H9 (cell line): ENCODE data around the gene TFEB. TPM values are rescaled to one million over a fixed set of nuclear protein-coding genes. Genes with fewer than 3 reads are reported as not detected.
A peak's percentile ranks its signal among the peaks of the same experiment; 100 is the strongest.

ENCODE experiments used
- DNase-seq: peaks from one replicate; pipeline ENCODE4 v3.0.0-alpha.2; 2017
- H2AFZ ChIP-seq: one replicate; pipeline ENCODE4 v1.6.1; 2013; ENCODE audit warnings: mild to moderate bottlenecking, low read length, control low read depth, moderate library complexity
- H2AK5ac ChIP-seq: 2 replicates; pipeline ENCODE4 v1.6.1; 2013; ENCODE audit warnings: low read length, control low read depth, mixed read lengths; ENCODE audit not compliant: insufficient read length
- H2BK120ac ChIP-seq: one replicate; pipeline ENCODE4 v1.6.1; 2013; ENCODE audit warnings: low read depth, mild to moderate bottlenecking, low read length, control low read depth, inconsistent platforms; ENCODE audit not compliant: poor library complexity, severe bottlenecking
- H2BK12ac ChIP-seq: 2 replicates; pipeline ENCODE4 v1.6.1; 2013; ENCODE audit warnings: low read length, control low read depth, mixed read lengths, low read depth; ENCODE audit not compliant: insufficient read length
- H2BK15ac ChIP-seq: 2 replicates; pipeline ENCODE4 v1.6.1; 2013; ENCODE audit warnings: low read depth, low read length, control low read depth
- H2BK20ac ChIP-seq: one replicate; pipeline ENCODE4 v1.6.1; 2013; ENCODE audit warnings: low read depth, mild to moderate bottlenecking, low read length, control low read depth, inconsistent platforms; ENCODE audit not compliant: poor library complexity, severe bottlenecking
- H2BK5ac ChIP-seq: 2 replicates; pipeline ENCODE4 v1.6.1; 2013; ENCODE audit warnings: low read length, control low read depth, mixed read lengths; ENCODE audit not compliant: insufficient read length
- H3K14ac ChIP-seq: 2 replicates; pipeline ENCODE4 v1.6.1; 2013; ENCODE audit warnings: low read length, control low read depth; ENCODE audit not compliant: insufficient read depth
- H3K18ac ChIP-seq: 2 replicates; pipeline ENCODE4 v1.6.1; 2013; ENCODE audit warnings: low read depth, mild to moderate bottlenecking, mixed read lengths, low read length, control low read depth; ENCODE audit not compliant: insufficient read length
- H3K23ac ChIP-seq: 2 replicates; pipeline ENCODE4 v1.6.1; 2013; ENCODE audit warnings: low read length, control low read depth, mixed read lengths, low read depth; ENCODE audit not compliant: insufficient read length
- H3K23me2 ChIP-seq: 2 replicates; pipeline ENCODE4 v1.6.1; 2013; ENCODE audit warnings: low read depth, mild to moderate bottlenecking, mixed read lengths, low read length, control low read depth; ENCODE audit not compliant: insufficient read length, poor library complexity, severe bottlenecking
- H3K27ac ChIP-seq: 2 replicates; pipeline ENCODE4 v1.5.1; 2013; ENCODE audit warnings: low read length, control low read depth, mixed read lengths, low read depth; ENCODE audit not compliant: insufficient read length
- H3K27me3 ChIP-seq: 2 replicates; pipeline ENCODE4 v1.6.1; 2013; ENCODE audit warnings: low read length, control low read depth, inconsistent platforms; ENCODE audit not compliant: insufficient read depth
- H3K4ac ChIP-seq: 2 replicates; pipeline ENCODE4 v1.6.1; 2013; ENCODE audit warnings: low read depth, mild to moderate bottlenecking, control low read depth, inconsistent platforms, low read length, moderate library complexity
- H3K4me1 ChIP-seq: 2 replicates; pipeline ENCODE4 v1.6.1; 2013; ENCODE audit warnings: low read length, control low read depth, inconsistent platforms; ENCODE audit not compliant: insufficient read depth
- H3K4me2 ChIP-seq: 2 replicates; pipeline ENCODE4 v1.6.1; 2013; ENCODE audit warnings: low read length, control low read depth, mixed read lengths; ENCODE audit not compliant: insufficient read length, insufficient read depth
- H3K56ac ChIP-seq: 2 replicates; pipeline ENCODE4 v1.6.1; 2013; ENCODE audit warnings: low read depth, mild to moderate bottlenecking, mixed read lengths, low read length, control low read depth; ENCODE audit not compliant: insufficient read length
- H3K79me1 ChIP-seq: 2 replicates; pipeline ENCODE4 v1.6.1; 2013; ENCODE audit warnings: low read depth, mild to moderate bottlenecking, moderate library complexity, low read length, control low read depth, inconsistent platforms; ENCODE audit not compliant: insufficient read depth, poor library complexity, severe bottlenecking
- H3K79me2 ChIP-seq: 2 replicates; pipeline ENCODE4 v1.6.1; 2013; ENCODE audit warnings: low read length, control low read depth, inconsistent platforms; ENCODE audit not compliant: insufficient read depth
- H3K9ac ChIP-seq: 2 replicates; pipeline ENCODE4 v1.6.1; 2013; ENCODE audit warnings: low read length, control low read depth, mixed read lengths; ENCODE audit not compliant: insufficient read length; ENCODE audit errors: extremely low read depth
- H3K9me3 ChIP-seq: one replicate; pipeline ENCODE4 v1.6.1; 2013; ENCODE audit warnings: low read depth, low read length, inconsistent platforms; ENCODE audit not compliant: control insufficient read depth
- H3T11ph ChIP-seq: one replicate; pipeline ENCODE4 v1.6.1; 2013; ENCODE audit warnings: mild to moderate bottlenecking, low read length, control low read depth, inconsistent platforms
- H4K20me1 ChIP-seq: one replicate; pipeline ENCODE4 v1.6.1; 2013; ENCODE audit not compliant: control insufficient read depth, insufficient read length, insufficient read depth
- H4K5ac ChIP-seq: 2 replicates; pipeline ENCODE4 v1.6.1; 2013; ENCODE audit warnings: low read depth, mild to moderate bottlenecking, mixed read lengths, low read length, control low read depth; ENCODE audit not compliant: insufficient read length
- H4K8ac ChIP-seq: replicated peaks from 2 replicates; pipeline ENCODE4 v1.6.1; 2013; ENCODE audit warnings: low read length, control low read depth, mixed read lengths, low read depth; ENCODE audit not compliant: insufficient read length
- H4K91ac ChIP-seq: 2 replicates; pipeline ENCODE4 v1.6.1; 2013; ENCODE audit warnings: low read depth, mild to moderate bottlenecking, moderate library complexity, mixed read lengths, low read length, control low read depth; ENCODE audit not compliant: insufficient read length
- H3K27ac Mint-ChIP-seq, 3 experiments: 2 replicates in 2 of 3; 3 replicates in 1 of 3; pipeline ENCODE4 v1.8.0; 2020 to 2021; ENCODE audit warnings: mixed read lengths in 3 of 3, mild to moderate bottlenecking in 1 of 3, moderate library complexity in 1 of 3
- H3K27me3 Mint-ChIP-seq: 2 replicates; pipeline ENCODE4 v1.8.0; 2021; ENCODE audit warnings: low read depth, mild to moderate bottlenecking, moderate library complexity, mixed read lengths
- H3K36me3 Mint-ChIP-seq, 3 experiments: 2 replicates in 2 of 3; 3 replicates in 1 of 3; pipeline ENCODE4 v1.8.0; 2020 to 2021; ENCODE audit warnings: low read depth in 3 of 3, mixed read lengths in 3 of 3; ENCODE audit not compliant: insufficient read depth in 1 of 3
- H3K4me1 Mint-ChIP-seq, 2 experiments: 2 replicates each; pipeline ENCODE4 v1.8.0; 2020; ENCODE audit warnings: mixed read lengths in 2 of 2
- H3K4me3 Mint-ChIP-seq, 2 experiments: 2 replicates in 1 of 2; 3 replicates in 1 of 2; pipeline ENCODE4 v1.8.0; 2020 to 2021; ENCODE audit warnings: mild to moderate bottlenecking in 2 of 2, mixed read lengths in 2 of 2, moderate library complexity in 1 of 2
- H3K9me3 Mint-ChIP-seq, 2 experiments: 2 replicates in 1 of 2; 3 replicates in 1 of 2; pipeline ENCODE4 v1.8.0; 2020; ENCODE audit warnings: mild to moderate bottlenecking in 2 of 2, mixed read lengths in 2 of 2, moderate library complexity in 1 of 2
- CTCF ChIP-seq: fragments of 200-600 bp; sonication (generic); conservative IDR thresholded peaks from 3 replicates; pipeline ENCODE4 v1.8.0; 2021; ENCODE audit warnings: antibody characterized with exemption, mild to moderate bottlenecking
- WGBS: extraction: QIAGEN DNeasy Blood & Tissue Kit; methylation state at CpG from one replicate; pipeline ENCODE4 v1.1.7; 2013; ENCODE audit warnings: missing lambda C conversion rate, low lambda C conversion rate, mixed read lengths; ENCODE audit not compliant: insufficient read length; ENCODE audit errors: extremely low coverage; 5-methylcytosine and 5-hydroxymethylcytosine counted together
- total RNA-seq: library from RNA; stranded (reverse); gene quantifications from 2 replicates; pipeline ENCODE4 v1.2.1, GENCODE V29; 2021

TFEB gene
- total RNA-seq, 1 experiment from 2014 or later, result 1.2 TPM

- Histone ChIP-seq H2BK20ac (no peak overlapping the region), H4K20me1 (no peaks in the 10 kb centered on the region), H3K79me2 (no peaks in the 10 kb centered on the region), H3K79me1 (no peaks in the 10 kb centered on the region), H3K4me2 (no peak overlapping the region), H4K8ac (no peak overlapping the region), H3K56ac (no peak overlapping the region), H3K23me2 (no peaks in the 10 kb centered on the region), H3K23ac (no peak overlapping the region), H2BK5ac (no peak overlapping the region), H2AK5ac (no peak overlapping the region), H3K14ac (no peak overlapping the region), H3K9me3 (no peaks in the 10 kb centered on the region), H2BK12ac (no peak overlapping the region), H3K4me1 (peaks cover 7% of the 10 kb centered on the region; the same call in 1 of the 2 replicates), H3K27me3 (no peaks in the 10 kb centered on the region), H2BK15ac (no peak overlapping the region), H3K4ac (no peak overlapping the region), H2BK120ac (no peak overlapping the region), H3T11ph (no peak overlapping the region), H3K18ac (no peak overlapping the region), H4K91ac (no peak overlapping the region), H3K9ac (no peak overlapping the region), H3K27ac (no peak overlapping the region), H2AFZ (no peak overlapping the region), H4K5ac (no peak overlapping the region)
- no peak for TF ChIP-seq CTCF
- no peak overlapping the region for H3K4me3 Mint-ChIP-seq
- no peak for DNase-seq
- WGBS, result no CpG with 5 or more reads among the region's 9 CpGs
- peak overlapping the region in 2 of 3 experiments; percentile 14 to 67; a peak in 1 of 7 replicates for H3K27ac Mint-ChIP-seq
- H3K9me3 Mint-ChIP-seq, result no peaks in the 10 kb centered on the region; a peak in 1 of 5 replicates
- peaks cover 28 to 35% of the 10 kb centered on the region in 2 experiments for H3K4me1 Mint-ChIP-seq
- H3K27me3 Mint-ChIP-seq, result peaks cover 18% of the 10 kb centered on the region
- no peaks in the 10 kb centered on the region; a peak in 2 of 7 replicates for H3K36me3 Mint-ChIP-seq
Measured at GRCh38 chr6:41689171-41690008, 46.0 kb downstream of the TFEB start.
